Transverse colon (tissue), 4 donors: ENCODE results near the gene ATRIP. TPM values are rescaled to one million over a fixed set of nuclear protein-coding genes. Genes with fewer than 3 reads are reported as not detected.

ENCODE experiments used
- DNase-seq: peaks from one replicate; pipeline ENCODE4 v3.0.0-alpha.2; 2019
- H3K27ac ChIP-seq, 4 donors: fragments of 200-600 bp; sonication (generic); 2 replicates each; pipeline ENCODE4 v1.5.1; 2016 to 2018; ENCODE audit warnings: inconsistent platforms in 4 of 4
- H3K27me3 ChIP-seq: fragments of 200-600 bp; sonication (generic); 2 replicates; pipeline ENCODE4 v1.5.1; 2017; ENCODE audit warnings: inconsistent platforms
- H3K36me3 ChIP-seq, 4 donors: fragments of 200-600 bp; sonication (generic); 2 replicates each; pipeline ENCODE4 v1.5.1; 2017 to 2019; ENCODE audit warnings: inconsistent platforms in 4 of 4
- H3K4me1 ChIP-seq, 4 donors: fragments of 200-600 bp; sonication (generic); 2 replicates each; pipeline ENCODE4 v1.5.1; 2017 to 2020; ENCODE audit warnings: inconsistent platforms in 4 of 4
- H3K4me3 ChIP-seq, 4 donors: fragments of 200-600 bp; sonication (generic); 1 replicate in 1 of 4; 2 replicates in 3 of 4; pipeline versions ENCODE4 v1.5.1 to v1.6.1; 2017 to 2019; ENCODE audit warnings: inconsistent platforms in 4 of 4
- H3K9me3 ChIP-seq, 2 donors: fragments of 200-600 bp; sonication (generic); 2 replicates each; pipeline ENCODE4 v1.5.1; 2017 to 2019; ENCODE audit warnings: inconsistent platforms in 2 of 2
- EP300 ChIP-seq: sonication (generic); formaldehyde crosslinking; IDR thresholded peaks from one replicate; pipeline ENCODE4 v1.6.1; 2017; ENCODE audit warnings: antibody characterized with exemption, low read depth
- POLR2A ChIP-seq: fragments of 450-650 bp; IDR thresholded peaks from one replicate; pipeline ENCODE4 v1.6.1; 2016; ENCODE audit warnings: antibody characterized with exemption, mild to moderate bottlenecking, moderate library complexity
- POLR2AphosphoS5 ChIP-seq, 3 donors: sonication (generic); formaldehyde crosslinking; IDR thresholded peaks; one replicate each; pipeline ENCODE4 v1.6.1; 2016; ENCODE audit warnings: antibody characterized with exemption in 3 of 3
- WGBS, 2 donors: methylation state at CpG; one replicate each; pipeline ENCODE4 v1.1.5; 2018; ENCODE audit warnings: low coverage in 1 of 2; 5-methylcytosine and 5-hydroxymethylcytosine counted together
- in situ Hi-C, 4 donors: fragments of 200-750 bp; cut with MboI; loops; one replicate each; pipeline versions ENCODE4 v1.15.0 to v1.15.1; 2017; ENCODE audit warnings: low sequenced_read_pairs in 3 of 4, low pct_ligation_motif_present in 1 of 4, low pct_unique_long_range_greater_than_20kb in 1 of 4
- intact Hi-C: fragments of 100-400 bp; cut with DNase I; formaldehyde crosslinking; loops from one replicate; pipeline ENCODE4 v1.15.1; 2023; ENCODE audit warnings: low total_unique reads
- total RNA-seq, 4 donors: library from RNA; depleted of rRNA; stranded (reverse); fragments of >200 nt; gene quantifications; one replicate each; pipeline ENCODE4 v1.1.0, GENCODE V29; 2016
- TF ChIP-seq, protein P1 (sequence below), 5 experiments: fragments of 200-600 bp in 3 of 5; fragments of 450-650 bp in 2 of 5; sonication (generic) in 3 of 5; IDR thresholded peaks; 1 replicate in 2 of 5; 2 replicates in 3 of 5; pipeline ENCODE4 v1.5.1; 2016 to 2017; ENCODE audit warnings: antibody characterized with exemption in 5 of 5, inconsistent platforms in 3 of 5, mild to moderate bottlenecking in 2 of 5, moderate library complexity in 1 of 5

ATRIP gene
- total RNA-seq, 4 donors from 2014 or later = 1.8 to 4.4 (median 2.9) TPM

DNA sequence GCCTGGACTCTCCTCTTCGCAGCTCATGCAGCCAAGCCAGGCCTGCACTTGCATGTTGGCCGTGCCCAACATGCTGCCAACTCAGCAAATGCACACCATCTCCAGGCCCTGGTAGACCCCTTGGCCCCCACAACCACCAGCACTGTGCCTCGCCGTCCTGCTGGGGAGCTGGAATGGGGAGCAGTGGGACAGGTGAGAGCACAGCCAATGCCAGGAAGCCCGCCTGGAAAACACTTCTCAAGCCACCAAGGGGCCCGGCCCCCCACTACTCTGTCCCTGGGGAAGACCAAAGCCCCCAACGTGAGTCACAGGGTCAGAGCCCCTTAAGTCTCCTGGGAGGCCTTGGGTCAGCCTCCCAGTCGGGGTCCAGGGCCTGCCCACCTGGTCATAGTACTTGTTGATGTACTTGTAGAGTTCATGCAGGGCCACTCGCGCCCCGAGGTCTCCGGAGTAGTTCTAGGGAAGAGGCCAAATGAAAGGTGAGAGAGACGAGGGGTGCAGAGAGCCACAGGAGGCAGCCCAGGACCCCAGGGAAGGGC lies 41.1 kb upstream of the ATRIP start:
- 89% methylated on average over 10 of the region's 13 CpGs; no CpG with 5 or more reads in 1 of the 2 donors for WGBS, 2 donors
- no peaks in the 10 kb centered on the region for H3K9me3 ChIP-seq
- no peak overlapping the region for H3K27ac ChIP-seq
- TF ChIP-seq POLR2A (no peak), POLR2AphosphoS5 (IDR thresholded peaks at IDR 0.05) (no peak), EP300 (no peak)
- TF ChIP-seq, protein P1, sequence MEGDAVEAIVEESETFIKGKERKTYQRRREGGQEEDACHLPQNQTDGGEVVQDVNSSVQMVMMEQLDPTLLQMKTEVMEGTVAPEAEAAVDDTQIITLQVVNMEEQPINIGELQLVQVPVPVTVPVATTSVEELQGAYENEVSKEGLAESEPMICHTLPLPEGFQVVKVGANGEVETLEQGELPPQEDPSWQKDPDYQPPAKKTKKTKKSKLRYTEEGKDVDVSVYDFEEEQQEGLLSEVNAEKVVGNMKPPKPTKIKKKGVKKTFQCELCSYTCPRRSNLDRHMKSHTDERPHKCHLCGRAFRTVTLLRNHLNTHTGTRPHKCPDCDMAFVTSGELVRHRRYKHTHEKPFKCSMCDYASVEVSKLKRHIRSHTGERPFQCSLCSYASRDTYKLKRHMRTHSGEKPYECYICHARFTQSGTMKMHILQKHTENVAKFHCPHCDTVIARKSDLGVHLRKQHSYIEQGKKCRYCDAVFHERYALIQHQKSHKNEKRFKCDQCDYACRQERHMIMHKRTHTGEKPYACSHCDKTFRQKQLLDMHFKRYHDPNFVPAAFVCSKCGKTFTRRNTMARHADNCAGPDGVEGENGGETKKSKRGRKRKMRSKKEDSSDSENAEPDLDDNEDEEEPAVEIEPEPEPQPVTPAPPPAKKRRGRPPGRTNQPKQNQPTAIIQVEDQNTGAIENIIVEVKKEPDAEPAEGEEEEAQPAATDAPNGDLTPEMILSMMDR (IDR thresholded peaks at IDR 0.05) = no peak
- H3K27me3 ChIP-seq = no peaks in the 10 kb centered on the region
- in situ Hi-C loops (loop anchor here in 1 of 4 donors (10.0 kb wide), 1 partner anchor 131 kb away; no protein-coding TSS in a partner anchor), intact Hi-C loops (no loop called here)
- H3K4me3 ChIP-seq = no peak overlapping the region
- no peak for DNase-seq
- peaks cover 0 to 15% (median 5%) of the 10 kb centered on the region in 4 donors for H3K36me3 ChIP-seq
- peaks cover 3 to 16% (median 7%) of the 10 kb centered on the region in 4 donors for H3K4me1 ChIP-seq

- Histone ChIP-seq H3K27ac (no peak overlapping the region), H3K9me3 (no peaks in the 10 kb centered on the region), H3K4me1 (peaks cover 3 to 15% (median 7%) of the 10 kb centered on the region in 4 donors), H3K27me3 (no peaks in the 10 kb centered on the region), H3K4me3 (no peak overlapping the region), H3K36me3 (peaks cover 0 to 19% (median 7%) of the 10 kb centered on the region in 4 donors)
- 50% methylated on average over 1 of the region's 1 CpG; no CpG with 5 or more reads in 1 of the 2 donors for WGBS, 2 donors
- intact Hi-C loops (no loop called here), in situ Hi-C loops (loop anchor here in 1 of 4 donors (10.0 kb wide), 1 partner anchor 131 kb away; no protein-coding TSS in a partner anchor)
- TF ChIP-seq POLR2A (no peak), EP300 (no peak), POLR2AphosphoS5 (IDR thresholded peaks at IDR 0.05) (no peak)
- TF ChIP-seq, protein P1 (IDR thresholded peaks at IDR 0.05) = no peak
- DNase-seq = no peak
These were observed 40.6 kb upstream of the ATRIP start for GRCh38 chr3:48405971-48406370.

DNA sequence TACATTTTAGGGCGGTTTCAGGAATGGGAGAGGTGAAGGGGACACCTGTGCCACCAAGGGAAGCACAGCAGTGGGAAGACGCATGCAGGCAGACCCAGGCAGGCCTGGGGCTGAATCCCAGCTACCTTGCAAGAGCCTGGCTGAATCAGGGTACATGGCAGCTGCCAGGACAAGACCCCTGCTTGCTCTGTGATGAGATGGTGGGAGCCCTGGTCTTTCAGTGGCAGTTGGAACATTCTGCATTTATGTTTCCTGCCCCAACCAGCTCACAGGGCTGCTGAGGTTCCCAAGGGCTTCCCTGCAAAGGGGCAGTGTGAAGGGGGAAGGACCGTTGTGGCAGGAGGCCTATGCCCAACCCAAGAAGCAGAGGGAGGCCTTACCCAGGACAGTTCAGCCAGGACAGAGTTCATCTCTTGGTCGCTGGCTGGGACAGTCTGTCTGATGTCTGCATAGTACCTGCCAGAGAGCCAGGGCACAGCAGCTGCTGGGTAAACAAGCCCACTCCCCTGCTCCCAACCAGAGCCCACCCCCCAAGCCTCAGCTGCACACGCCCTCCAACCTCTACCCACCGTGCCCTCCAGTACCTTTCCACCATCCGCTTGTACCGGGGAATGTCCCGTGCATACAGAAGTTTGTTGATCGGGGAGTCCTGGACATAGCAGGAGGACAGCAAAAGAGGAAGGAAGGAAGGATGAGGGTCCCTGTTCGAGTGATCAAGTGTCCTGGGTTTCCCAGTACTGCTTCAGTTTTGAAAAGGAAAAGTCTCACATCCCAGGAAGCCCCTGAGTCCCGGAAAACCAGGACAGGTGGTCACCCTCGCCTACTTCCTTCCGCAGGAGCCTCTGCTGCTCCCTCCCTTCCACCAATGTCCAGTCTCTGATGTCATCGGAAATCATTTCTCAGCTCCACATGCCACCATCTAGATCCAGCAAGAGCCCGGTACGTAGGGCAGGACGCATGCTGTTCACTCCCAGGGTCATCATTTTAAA lies 39.8 kb upstream of the ATRIP start:
- Histone ChIP-seq H3K27me3 (no peaks in the 10 kb centered on the region), H3K4me3 (no peak overlapping the region), H3K4me1 (peaks cover under 1 to 8% (median 5%) of the 10 kb centered on the region in 4 donors), H3K36me3 (peaks cover 0 to 21% (median 7%) of the 10 kb centered on the region in 4 donors), H3K9me3 (no peaks in the 10 kb centered on the region), H3K27ac (no peak overlapping the region)
- in situ Hi-C loops (loop anchor here in 1 of 4 donors (10.0 kb wide), 1 partner anchor 132 kb away; no protein-coding TSS in a partner anchor), intact Hi-C loops (no loop called here)
- 85 to 87% methylated on average over 11 to 18 of the region's 18 CpGs for WGBS, 2 donors
- no peak for DNase-seq
- TF ChIP-seq, protein P1 (IDR thresholded peaks at IDR 0.05) = no peak
- TF ChIP-seq POLR2AphosphoS5 (IDR thresholded peaks at IDR 0.05) = no peak
- no peak for TF ChIP-seq POLR2A
- TF ChIP-seq EP300 = no peak

- intact Hi-C loops = no loop called here
- TF ChIP-seq, protein P1 (IDR thresholded peaks at IDR 0.05) = no peak
- TF ChIP-seq POLR2AphosphoS5 (IDR thresholded peaks at IDR 0.05) (no peak), EP300 (no peak), POLR2A (no peak)
- in situ Hi-C loops = loop anchor here in 1 of 4 donors (10.0 kb wide), 1 partner anchor 133 kb away; no protein-coding TSS in a partner anchor
- H3K4me3 ChIP-seq = no peak overlapping the region
- H3K4me1 ChIP-seq = peaks cover 0 to 1% (median under 1%) of the 10 kb centered on the region in 4 donors
- DNase-seq = no peak
- peaks cover 0 to 30% (median 7%) of the 10 kb centered on the region in 4 donors for H3K36me3 ChIP-seq
- no peaks in the 10 kb centered on the region for H3K9me3 ChIP-seq
- no peak overlapping the region for H3K27ac ChIP-seq
- no peaks in the 10 kb centered on the region for H3K27me3 ChIP-seq
- WGBS, 2 donors = 89 to 90% methylated on average over 2 to 8 of the region's 8 CpGs
These were observed 38.9 kb upstream of the ATRIP start for GRCh38 chr3:48407542-48408099.
